A673 (cell line): ENCODE measurements around the gene ESRRB.

ENCODE experiments used
- CTCF ChIP-seq: fragments of 300-800, 200-600 bp; sonication (generic); conservative IDR thresholded peaks from 2 replicates; pipeline ENCODE4 v1.5.1; 2017; ENCODE audit warnings: low read depth, mild to moderate bottlenecking, antibody characterized with exemption, low read length, moderate library complexity, mixed read lengths
- EZH2 ChIP-seq: fragments of 200-600 bp; sonication (generic); IDR thresholded peaks from 2 replicates; pipeline ENCODE4 v1.6.1; 2017; ENCODE audit warnings: borderline replicate concordance, low read depth, mild to moderate bottlenecking, mixed read lengths, antibody characterized with exemption, low read length; ENCODE audit not compliant: poor library complexity, severe bottlenecking

- TF ChIP-seq CTCF (no peak), EZH2 (no peak)
Observed at GRCh38 chr14:76413106-76413961, 37.4 kb downstream of the ESRRB start.
